Esophagus (tissue), 2 donors: ENCODE measurements around the gene SCAF4. TPM values are rescaled to one million over a fixed set of nuclear protein-coding genes. Genes with fewer than 3 reads are reported as not detected.

ENCODE experiments used
- H3K27ac ChIP-seq, 2 donors: one replicate each; pipeline ENCODE4 v1.5.1; 2013; ENCODE audit warnings: low read depth in 2 of 2, mild to moderate bottlenecking in 2 of 2, inconsistent platforms in 1 of 2, low read length in 1 of 2, moderate library complexity in 1 of 2
- H3K27me3 ChIP-seq, 2 donors: one replicate each; pipeline ENCODE4 v1.6.1; 2013; ENCODE audit warnings: low read length in 2 of 2, control low read depth in 1 of 2, mild to moderate bottlenecking in 1 of 2; ENCODE audit not compliant: insufficient read depth in 2 of 2, control insufficient read depth in 1 of 2
- H3K36me3 ChIP-seq, 2 donors: one replicate each; pipeline ENCODE4 v1.6.1; 2013; ENCODE audit warnings: low read length in 1 of 2; ENCODE audit not compliant: control insufficient read depth in 2 of 2, insufficient read depth in 2 of 2
- H3K4me1 ChIP-seq, 2 donors: one replicate each; pipeline ENCODE4 v1.6.1; 2013; ENCODE audit warnings: low read length in 1 of 2; ENCODE audit not compliant: control insufficient read depth in 2 of 2, insufficient read depth in 2 of 2
- H3K4me3 ChIP-seq, 2 donors: one replicate each; pipeline ENCODE4 v1.5.1; 2013; ENCODE audit warnings: low read length in 2 of 2, mild to moderate bottlenecking in 2 of 2, low read depth in 1 of 2, moderate library complexity in 1 of 2
- H3K9me3 ChIP-seq, 2 donors: one replicate each; pipeline ENCODE4 v1.6.1; 2013; ENCODE audit warnings: mild to moderate bottlenecking in 2 of 2, low read depth in 1 of 2, low read length in 1 of 2, moderate library complexity in 1 of 2; ENCODE audit not compliant: control insufficient read depth in 2 of 2, insufficient read depth in 1 of 2
- WGBS, 2 donors: extraction: QIAGEN DNeasy Blood & Tissue Kit; methylation state at CpG; one replicate each; pipeline ENCODE4 v1.1.7; 2013; 5-methylcytosine and 5-hydroxymethylcytosine counted together
- polyA plus RNA-seq, 2 donors: library from polyadenylated mRNA; stranded (reverse); fragments of 200-250 nt; gene quantifications; one replicate each; pipeline ENCODE4 v1.2.3, GENCODE V29; 2013
- donor health status: healthy with polysubstance abuse.
- donor health status: Bipolar disorder and iron deficiency.

The SCAF4 gene
- 10 to 100 TPM in 1 of 2 donors, 1 to 10 TPM in 1; 9.7 to 10.5 TPM for polyA plus RNA-seq

GRCh38 chr21:31731857-31732596 is at the start of gene SCAF4:
Gene SCAF4 (minus strand): TSS chr21:31732118. CDS start chr21:31731692, 426 bp downstream.
- no peaks in the 10 kb centered on the region for H3K9me3 ChIP-seq
- peak within 1 kb of the TSS; percentile 94 for H3K27ac ChIP-seq
- peaks cover 0 to 11% of the 10 kb centered on the region in 2 donors for H3K4me1 ChIP-seq
- H3K4me3 ChIP-seq = peak within 1 kb of the TSS; percentile 79 to 92
- whole genome bisulfite sequencing, 2 donors = 1% methylated on average over 70 to 98 of the region's 98 CpGs
- no peaks in the 10 kb centered on the region for H3K36me3 ChIP-seq
- H3K27me3 ChIP-seq = no peaks in the 10 kb centered on the region

GRCh38 chr21:31780944-31781343 is 49.0 kb upstream of the SCAF4 start:
- WGBS, 2 donors = 39 to 46% methylated on average over 4 of the region's 4 CpGs
- Histone ChIP-seq H3K27me3 (no peaks in the 10 kb centered on the region), H3K4me3 (no peak overlapping the region), H3K9me3 (no peaks in the 10 kb centered on the region), H3K27ac (no peak overlapping the region), H3K4me1 (no peaks in the 10 kb centered on the region), H3K36me3 (no peaks in the 10 kb centered on the region)

- H3K4me1 ChIP-seq = no peaks in the 10 kb centered on the region
- no peaks in the 10 kb centered on the region for H3K27me3 ChIP-seq
- H3K27ac ChIP-seq = no peak overlapping the region
- H3K4me3 ChIP-seq = no peak overlapping the region
- no peaks in the 10 kb centered on the region for H3K36me3 ChIP-seq
- WGBS, 2 donors = 63 to 76% methylated on average over 5 of the region's 5 CpGs
- no peaks in the 10 kb centered on the region for H3K9me3 ChIP-seq
Observed at GRCh38 chr21:31778546-31778945, 46.6 kb upstream of the SCAF4 start.

- H3K36me3 ChIP-seq = no peaks in the 10 kb centered on the region
- H3K27ac ChIP-seq = no peak overlapping the region
- H3K4me3 ChIP-seq = no peak overlapping the region
- H3K27me3 ChIP-seq = no peaks in the 10 kb centered on the region
- H3K9me3 ChIP-seq = no peaks in the 10 kb centered on the region
- no peaks in the 10 kb centered on the region for H3K4me1 ChIP-seq
- WGBS, 2 donors = 78 to 84% methylated on average over 5 of the region's 5 CpGs
Observed at GRCh38 chr21:31777857-31778256, 45.9 kb upstream of the SCAF4 start.

- WGBS, 2 donors = 95 to 100% methylated on average over 1 of the region's 1 CpG
- no peaks in the 10 kb centered on the region for H3K36me3 ChIP-seq
Observed at GRCh38 chr21:31774031-31774430, 42.1 kb upstream of the SCAF4 start.

GRCh38 chr21:31772674-31773555 is 41.0 kb upstream of the SCAF4 start:
- Histone ChIP-seq H3K4me1 (no peaks in the 10 kb centered on the region), H3K9me3 (no peaks in the 10 kb centered on the region), H3K27me3 (no peaks in the 10 kb centered on the region), H3K4me3 (no peak overlapping the region), H3K36me3 (no peaks in the 10 kb centered on the region), H3K27ac (no peak overlapping the region)
- 77 to 82% methylated on average over 5 of the region's 5 CpGs for WGBS, 2 donors

More at GRCh38 chr21:31774031-31774430, 42.1 kb upstream of the SCAF4 start:
- H3K4me1 ChIP-seq = no peaks in the 10 kb centered on the region
- H3K4me3 ChIP-seq = no peak overlapping the region
- no peak overlapping the region for H3K27ac ChIP-seq
- no peaks in the 10 kb centered on the region for H3K9me3 ChIP-seq
- no peaks in the 10 kb centered on the region for H3K27me3 ChIP-seq

- Histone ChIP-seq H3K4me1 (no peaks in the 10 kb centered on the region), H3K4me3 (no peak overlapping the region), H3K9me3 (no peaks in the 10 kb centered on the region), H3K27ac (no peak overlapping the region), H3K27me3 (no peaks in the 10 kb centered on the region), H3K36me3 (no peaks in the 10 kb centered on the region)
- WGBS, 2 donors = 60 to 63% methylated on average over 3 of the region's 3 CpGs
Observed at GRCh38 chr21:31771685-31772084, 39.8 kb upstream of the SCAF4 start.

- WGBS, 2 donors = 90 to 94% methylated on average over 1 of the region's 1 CpG
- Histone ChIP-seq H3K36me3 (no peaks in the 10 kb centered on the region), H3K27me3 (no peaks in the 10 kb centered on the region), H3K27ac (no peak overlapping the region), H3K4me1 (no peaks in the 10 kb centered on the region), H3K9me3 (peaks cover 0 to 2% of the 10 kb centered on the region in 2 donors), H3K4me3 (no peak overlapping the region)
Observed at GRCh38 chr21:31768710-31769109, 36.8 kb upstream of the SCAF4 start.

GRCh38 chr21:31766899-31767298 is 35.0 kb upstream of the SCAF4 start:
- H3K4me1 ChIP-seq = no peaks in the 10 kb centered on the region
- no peaks in the 10 kb centered on the region for H3K27me3 ChIP-seq
- no peak overlapping the region for H3K4me3 ChIP-seq
- H3K27ac ChIP-seq = no peak overlapping the region
- no peaks in the 10 kb centered on the region for H3K36me3 ChIP-seq
- H3K9me3 ChIP-seq = peaks cover 0 to 2% of the 10 kb centered on the region in 2 donors
- 84 to 88% methylated on average over 3 of the region's 3 CpGs for WGBS, 2 donors
